IPS-15b (cell line): ENCODE data around the gene TCTN1.

Experiments
- H3K27me3 ChIP-seq: one replicate; pipeline ENCODE4 v1.6.1; 2013; ENCODE audit warnings: low read length; ENCODE audit not compliant: control insufficient read depth, insufficient read depth
- H3K36me3 ChIP-seq: one replicate; pipeline ENCODE4 v1.6.1; 2013; ENCODE audit warnings: low read length; ENCODE audit not compliant: control insufficient read depth, insufficient read depth
- H3K4me1 ChIP-seq: one replicate; pipeline ENCODE4 v1.6.1; 2013; ENCODE audit warnings: mild to moderate bottlenecking, low read length; ENCODE audit not compliant: control insufficient read depth, insufficient read depth
- H3K4me3 ChIP-seq: one replicate; pipeline ENCODE4 v1.5.1; 2013; ENCODE audit warnings: low read depth, low read length
- H3K9ac ChIP-seq: one replicate; pipeline ENCODE4 v1.6.1; 2013; ENCODE audit warnings: low read depth, mild to moderate bottlenecking, low read length
- H3K9me3 ChIP-seq: one replicate; pipeline ENCODE4 v1.6.1; 2013; ENCODE audit warnings: mild to moderate bottlenecking, low read length; ENCODE audit not compliant: control insufficient read depth, insufficient read depth

Gene TCTN1

GRCh38 chr12:110689281-110690126 lies 75.6 kb downstream of the TCTN1 start:
- Histone ChIP-seq H3K4me1 (peaks cover 9% of the 10 kb centered on the region), H3K9ac (peak overlapping the region; percentile 65), H3K4me3 (peak overlapping the region; percentile 58), H3K27me3 (peaks cover 10% of the 10 kb centered on the region), H3K9me3 (no peaks in the 10 kb centered on the region), H3K36me3 (peaks cover 3% of the 10 kb centered on the region)

GRCh38 chr12:110690127-110690430 lies 76.2 kb downstream of the TCTN1 start:
- peaks cover 9% of the 10 kb centered on the region for H3K4me1 ChIP-seq
- no peaks in the 10 kb centered on the region for H3K9me3 ChIP-seq
- peak overlapping the region; percentile 65 for H3K9ac ChIP-seq
- peaks cover 3% of the 10 kb centered on the region for H3K36me3 ChIP-seq
- peaks cover 10% of the 10 kb centered on the region for H3K27me3 ChIP-seq
- H3K4me3 ChIP-seq: no peak overlapping the region

- H3K4me3 ChIP-seq: no peak overlapping the region
- peaks cover 3% of the 10 kb centered on the region for H3K36me3 ChIP-seq
- peaks cover 7% of the 10 kb centered on the region for H3K4me1 ChIP-seq
- no peaks in the 10 kb centered on the region for H3K27me3 ChIP-seq
- H3K9ac ChIP-seq: no peak overlapping the region
- no peaks in the 10 kb centered on the region for H3K9me3 ChIP-seq
Measured at GRCh38 chr12:110693731-110694130, 79.8 kb downstream of the TCTN1 start.

GRCh38 chr12:110694330-110694901 lies 80.5 kb downstream of the TCTN1 start:
- peaks cover 3% of the 10 kb centered on the region for H3K36me3 ChIP-seq
- H3K9me3 ChIP-seq: no peaks in the 10 kb centered on the region
- no peaks in the 10 kb centered on the region for H3K27me3 ChIP-seq
- H3K9ac ChIP-seq: no peak overlapping the region
- no peak overlapping the region for H3K4me3 ChIP-seq
- peaks cover 7% of the 10 kb centered on the region for H3K4me1 ChIP-seq

GRCh38 chr12:110696283-110696682 lies 82.4 kb downstream of the TCTN1 start:
- Histone ChIP-seq H3K9me3 (no peaks in the 10 kb centered on the region), H3K36me3 (no peaks in the 10 kb centered on the region), H3K4me3 (no peak overlapping the region), H3K9ac (no peak overlapping the region), H3K4me1 (no peaks in the 10 kb centered on the region), H3K27me3 (no peaks in the 10 kb centered on the region)

- no peaks in the 10 kb centered on the region for H3K36me3 ChIP-seq
- no peaks in the 10 kb centered on the region for H3K4me1 ChIP-seq
- no peaks in the 10 kb centered on the region for H3K9me3 ChIP-seq
- no peak overlapping the region for H3K9ac ChIP-seq
- no peaks in the 10 kb centered on the region for H3K27me3 ChIP-seq
- H3K4me3 ChIP-seq: no peak overlapping the region
Measured at GRCh38 chr12:110697236-110697635, 83.3 kb downstream of the TCTN1 start.

- Histone ChIP-seq H3K36me3 (no peaks in the 10 kb centered on the region), H3K4me1 (no peaks in the 10 kb centered on the region), H3K9ac (no peak overlapping the region), H3K27me3 (no peaks in the 10 kb centered on the region), H3K9me3 (no peaks in the 10 kb centered on the region), H3K4me3 (no peak overlapping the region)
Measured at GRCh38 chr12:110698171-110698902, 84.4 kb downstream of the TCTN1 start.
